GM19239 (cell line): ENCODE measurements around the gene EVI5.
"Not testable (repeated sequence)": the region's sequence is repeated elsewhere in the genome, so short reads cannot be mapped to it uniquely, and the experiment has no call there.

Experiments used
- DNase-seq: peaks from one replicate; pipeline ENCODE4 v3.0.0; 2011; ENCODE audit warnings: low spot score; ENCODE audit not compliant: insufficient read length
- FAIRE-seq: peaks from 2 replicates; lab custom pipeline; 2011; peaks lifted over from hg19 to GRCh38; lab: Jason Lieb, UNC

EVI5 gene

GRCh38 chr1:92589361-92589760, 195.5 kb downstream of the EVI5 start:
- not testable (repeated sequence) for FAIRE-seq, DNase-seq

- DNase-seq (no peak), FAIRE-seq (peak; percentile 37)
Observed at GRCh38 chr1:92587445-92587844, 197.5 kb downstream of the EVI5 start.

- FAIRE-seq: peak; percentile 40
- no peak for DNase-seq
Observed at GRCh38 chr1:92585831-92586230, 199.1 kb downstream of the EVI5 start.

- not testable (repeated sequence) for DNase-seq, FAIRE-seq
Observed at GRCh38 chr1:92584810-92585209, 200.1 kb downstream of the EVI5 start.

GRCh38 chr1:92583821-92584760, 200.8 kb downstream of the EVI5 start:
- no peak for DNase-seq
- FAIRE-seq: peak; percentile 95

- no peak for DNase-seq
- no peak for FAIRE-seq
Observed at GRCh38 chr1:92577261-92577895, 207.5 kb downstream of the EVI5 start.

- no peak for DNase-seq
- no peak for FAIRE-seq
Observed at GRCh38 chr1:92575123-92575522, 209.8 kb downstream of the EVI5 start.

- FAIRE-seq (no peak), DNase-seq (no peak)
Observed at GRCh38 chr1:92572520-92572919, 212.4 kb downstream of the EVI5 start.

- DNase-seq (no peak), FAIRE-seq (no peak)
Observed at GRCh38 chr1:92571578-92571977, 213.3 kb downstream of the EVI5 start.

GRCh38 chr1:92567211-92567868, 217.6 kb downstream of the EVI5 start:
- FAIRE-seq (no peak), DNase-seq (no peak)

- peak; percentile 36 for DNase-seq
- peak; percentile 91 for FAIRE-seq
Observed at GRCh38 chr1:92563457-92564216, 221.3 kb downstream of the EVI5 start.

- FAIRE-seq (no peak), DNase-seq (no peak)
Observed at GRCh38 chr1:92556350-92556749, 228.6 kb downstream of the EVI5 start.

- no peak for FAIRE-seq
- no peak for DNase-seq
Observed at GRCh38 chr1:92554216-92554615, 230.7 kb downstream of the EVI5 start.

- DNase-seq (no peak), FAIRE-seq (no peak)
Observed at GRCh38 chr1:92551916-92552315, 233.0 kb downstream of the EVI5 start.

- DNase-seq (no peak), FAIRE-seq (no peak)
Observed at GRCh38 chr1:92544756-92545165, 240.1 kb downstream of the EVI5 start.

- DNase-seq (no peak), FAIRE-seq (peak; percentile 44)
Observed at GRCh38 chr1:92543131-92544055, 241.5 kb downstream of the EVI5 start.

- DNase-seq (peak; percentile 32), FAIRE-seq (peak; percentile 98)
Observed at GRCh38 chr1:92538413-92539061, 246.4 kb downstream of the EVI5 start.

- DNase-seq (peak; percentile 35), FAIRE-seq (no peak)
Observed at GRCh38 chr1:92538048-92538412, 246.9 kb downstream of the EVI5 start.
